ENCODE measurements around the gene FAR1.

GRCh38 chr11:13682212-13682611 lies 13.7 kb downstream of the FAR1 start:
- TF ChIP-seq CTCF (IDR thresholded peaks at IDR 0.05) (no peak), POLR2A (IDR thresholded peaks at IDR 0.05) (no peak)

Data from transverse colon (tissue), 3 donors.